Activated CD8-positive, alpha-beta memory T cell treated with anti-CD3 and anti-CD28 coated beads for 36 hours (primary cell): ENCODE data around the gene SNURF. TPM values are rescaled to one million over a fixed set of nuclear protein-coding genes. Genes with fewer than 3 reads are reported as not detected.
"Not testable (repeated sequence)": the region's sequence is repeated elsewhere in the genome, so short reads cannot be mapped to it uniquely, and the experiment has no call there.

Experiments
- CTCF ChIA-PET: fragments of 350-600 bp; sonication (Branson Sonifier 250); formaldehyde crosslinking; loops from one replicate; lab custom pipeline; 2021; ENCODE audit warnings: antibody characterized with exemption; lab: Charles Lee
- POLR2A ChIA-PET: fragments of 350-600 bp; sonication (Branson Sonifier 250); formaldehyde crosslinking; loops from one replicate; lab custom pipeline; 2021; ENCODE audit warnings: antibody characterized with exemption; lab: Charles Lee
- total RNA-seq, 2 experiments: library from RNA; stranded (reverse); gene quantifications; one replicate each; pipeline ENCODE4 v1.2.3, GENCODE V29; 2021

The SNURF gene
- total RNA-seq, 2 experiments from 2014 or later = 14.7 to 16.2 TPM

GRCh38 chr15:24962880-24963279, 8.1 kb downstream of the SNURF start:
- CTCF ChIA-PET = no interaction called here
- POLR2A ChIA-PET = no interaction called here

GRCh38 chr15:24966364-24967103, 11.7 kb downstream of the SNURF start:
- ChIA-PET POLR2A (no interaction called here), CTCF (no interaction called here)

- POLR2A ChIA-PET = no interaction called here
- CTCF ChIA-PET = no interaction called here
Observed at GRCh38 chr15:24971052-24971451, 16.3 kb downstream of the SNURF start.

GRCh38 chr15:24971772-24972171, 17.0 kb downstream of the SNURF start:
- ChIA-PET CTCF (no interaction called here), POLR2A (no interaction called here)

GRCh38 chr15:24972707-24973106, 17.9 kb downstream of the SNURF start:
- CTCF ChIA-PET, POLR2A ChIA-PET: not testable (repeated sequence)

- ChIA-PET POLR2A (no interaction called here), CTCF (no interaction called here)
Observed at GRCh38 chr15:24976932-24977331, 22.1 kb downstream of the SNURF start.

- CTCF ChIA-PET = no interaction called here
- POLR2A ChIA-PET = no interaction called here
Observed at GRCh38 chr15:24977686-24978085, 22.9 kb downstream of the SNURF start.

- ChIA-PET CTCF (interaction anchor here (0.7 kb wide), 1 partner anchor 176 kb away, joined by 3 read pairs; no protein-coding TSS in a partner anchor), POLR2A (no interaction called here)
Observed at GRCh38 chr15:24985224-24985623, 30.4 kb downstream of the SNURF start.

GRCh38 chr15:24986653-24987052, 31.9 kb downstream of the SNURF start:
- POLR2A ChIA-PET = no interaction called here
- CTCF ChIA-PET = no interaction called here

Other genes starting within 250 kb of the SNURF start
- 10 to 100 TPM; 43.6 to 45.4 TPM for gene SNRPN, start within 50 bp of the SNURF start, total RNA-seq